ENCODE data around the gene GABBR2.

GABBR2 gene

GRCh38 chr9:98610211-98610610, 98.5 kb downstream of the GABBR2 start:
- TF ChIP-seq TEAD4 (IDR thresholded peaks at IDR 0.05), result no peak
- TF ChIP-seq NFIC (IDR thresholded peaks at IDR 0.05), result no peak
- TF ChIP-seq, protein P1, sequence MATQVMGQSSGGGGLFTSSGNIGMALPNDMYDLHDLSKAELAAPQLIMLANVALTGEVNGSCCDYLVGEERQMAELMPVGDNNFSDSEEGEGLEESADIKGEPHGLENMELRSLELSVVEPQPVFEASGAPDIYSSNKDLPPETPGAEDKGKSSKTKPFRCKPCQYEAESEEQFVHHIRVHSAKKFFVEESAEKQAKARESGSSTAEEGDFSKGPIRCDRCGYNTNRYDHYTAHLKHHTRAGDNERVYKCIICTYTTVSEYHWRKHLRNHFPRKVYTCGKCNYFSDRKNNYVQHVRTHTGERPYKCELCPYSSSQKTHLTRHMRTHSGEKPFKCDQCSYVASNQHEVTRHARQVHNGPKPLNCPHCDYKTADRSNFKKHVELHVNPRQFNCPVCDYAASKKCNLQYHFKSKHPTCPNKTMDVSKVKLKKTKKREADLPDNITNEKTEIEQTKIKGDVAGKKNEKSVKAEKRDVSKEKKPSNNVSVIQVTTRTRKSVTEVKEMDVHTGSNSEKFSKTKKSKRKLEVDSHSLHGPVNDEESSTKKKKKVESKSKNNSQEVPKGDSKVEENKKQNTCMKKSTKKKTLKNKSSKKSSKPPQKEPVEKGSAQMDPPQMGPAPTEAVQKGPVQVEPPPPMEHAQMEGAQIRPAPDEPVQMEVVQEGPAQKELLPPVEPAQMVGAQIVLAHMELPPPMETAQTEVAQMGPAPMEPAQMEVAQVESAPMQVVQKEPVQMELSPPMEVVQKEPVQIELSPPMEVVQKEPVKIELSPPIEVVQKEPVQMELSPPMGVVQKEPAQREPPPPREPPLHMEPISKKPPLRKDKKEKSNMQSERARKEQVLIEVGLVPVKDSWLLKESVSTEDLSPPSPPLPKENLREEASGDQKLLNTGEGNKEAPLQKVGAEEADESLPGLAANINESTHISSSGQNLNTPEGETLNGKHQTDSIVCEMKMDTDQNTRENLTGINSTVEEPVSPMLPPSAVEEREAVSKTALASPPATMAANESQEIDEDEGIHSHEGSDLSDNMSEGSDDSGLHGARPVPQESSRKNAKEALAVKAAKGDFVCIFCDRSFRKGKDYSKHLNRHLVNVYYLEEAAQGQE (IDR thresholded peaks at IDR 0.05; ENCODE audit: low read depth), result no peak
- TF ChIP-seq ZBTB7A (IDR thresholded peaks at IDR 0.05; ENCODE audit: low read depth), result no peak
- TF ChIP-seq CREB1 (IDR thresholded peaks at IDR 0.05; ENCODE audit: low read depth), result no peak
- no peak for TF ChIP-seq EGR1 (IDR thresholded peaks at IDR 0.05)
- no peak for TF ChIP-seq USF1 (IDR thresholded peaks at IDR 0.05)
- no peak for TF ChIP-seq RAD21 (IDR thresholded peaks at IDR 0.05; ENCODE audit: low read depth)

- TF ChIP-seq YY1 (IDR thresholded peaks at IDR 0.05; ENCODE audit: low read depth), result no peak
- no peak for TF ChIP-seq RAD21 (IDR thresholded peaks at IDR 0.05; ENCODE audit: low read depth)
- no peak for TF ChIP-seq USF1 (IDR thresholded peaks at IDR 0.05)
- no peak for TF ChIP-seq ZBTB7A (IDR thresholded peaks at IDR 0.05; ENCODE audit: low read depth)
- TF ChIP-seq CEBPB (IDR thresholded peaks at IDR 0.05), result no peak
- TF ChIP-seq EP300 (IDR thresholded peaks at IDR 0.05; ENCODE audit: borderline replicate concordance), result no peak
- no peak for TF ChIP-seq TCF12 (IDR thresholded peaks at IDR 0.05; ENCODE audit: low read depth)
- TF ChIP-seq NFIC (IDR thresholded peaks at IDR 0.05), result no peak
- TF ChIP-seq FOXM1 (IDR thresholded peaks at IDR 0.05; ENCODE audit: borderline replicate concordance, low read depth), result no peak
- no peak for TF ChIP-seq MAX (IDR thresholded peaks at IDR 0.05)
- no peak for TF ChIP-seq EGR1 (IDR thresholded peaks at IDR 0.05)
These were observed 99.1 kb downstream of the GABBR2 start for GRCh38 chr9:98609646-98610045.

GRCh38 chr9:98607787-98608186, 100.9 kb downstream of the GABBR2 start:
- no peak for TF ChIP-seq TCF12 (IDR thresholded peaks at IDR 0.05; ENCODE audit: low read depth)
- TF ChIP-seq FOXM1 (IDR thresholded peaks at IDR 0.05; ENCODE audit: borderline replicate concordance, low read depth), result no peak
- no peak for TF ChIP-seq NFIC (IDR thresholded peaks at IDR 0.05)
- TF ChIP-seq CEBPB (IDR thresholded peaks at IDR 0.05), result no peak
- TF ChIP-seq EGR1 (IDR thresholded peaks at IDR 0.05), result no peak
- TF ChIP-seq TAF1 (IDR thresholded peaks at IDR 0.05; ENCODE audit: low read depth), result no peak
- TF ChIP-seq, protein P1 (IDR thresholded peaks at IDR 0.05; ENCODE audit: low read depth), result no peak
- no peak for TF ChIP-seq RAD21 (IDR thresholded peaks at IDR 0.05; ENCODE audit: low read depth)
- TF ChIP-seq MAX (IDR thresholded peaks at IDR 0.05), result no peak
- no peak for TF ChIP-seq TEAD4 (IDR thresholded peaks at IDR 0.05)
- TF ChIP-seq EP300 (IDR thresholded peaks at IDR 0.05; ENCODE audit: borderline replicate concordance), result no peak
- no peak for TF ChIP-seq ZBTB7A (IDR thresholded peaks at IDR 0.05; ENCODE audit: low read depth)
- TF ChIP-seq YY1 (IDR thresholded peaks at IDR 0.05; ENCODE audit: low read depth), result no peak
- no peak for TF ChIP-seq CREB1 (IDR thresholded peaks at IDR 0.05; ENCODE audit: low read depth)
- no peak for TF ChIP-seq USF1 (IDR thresholded peaks at IDR 0.05)

GRCh38 chr9:98607152-98607551, 101.6 kb downstream of the GABBR2 start:
- TF ChIP-seq, protein P1 (IDR thresholded peaks at IDR 0.05; ENCODE audit: low read depth), result no peak
- TF ChIP-seq YY1 (IDR thresholded peaks at IDR 0.05; ENCODE audit: low read depth) (no peak), CEBPB (IDR thresholded peaks at IDR 0.05) (no peak), MAX (IDR thresholded peaks at IDR 0.05) (no peak), TAF1 (IDR thresholded peaks at IDR 0.05; ENCODE audit: low read depth) (no peak), USF1 (IDR thresholded peaks at IDR 0.05) (no peak), ZBTB7A (IDR thresholded peaks at IDR 0.05; ENCODE audit: low read depth) (no peak), TEAD4 (IDR thresholded peaks at IDR 0.05) (no peak), RAD21 (IDR thresholded peaks at IDR 0.05; ENCODE audit: low read depth) (no peak), CREB1 (IDR thresholded peaks at IDR 0.05; ENCODE audit: low read depth) (no peak), NFIC (IDR thresholded peaks at IDR 0.05) (no peak), EP300 (IDR thresholded peaks at IDR 0.05; ENCODE audit: borderline replicate concordance) (no peak), FOXM1 (IDR thresholded peaks at IDR 0.05; ENCODE audit: borderline replicate concordance, low read depth) (no peak), TCF12 (IDR thresholded peaks at IDR 0.05; ENCODE audit: low read depth) (no peak), EGR1 (IDR thresholded peaks at IDR 0.05) (no peak)
